GM19468 (cell line): ENCODE results near the gene KRTAP12-2.
"Not testable (repeated sequence)": the region's sequence is repeated elsewhere in the genome, so short reads cannot be mapped to it uniquely, and the experiment has no call there.

Experiments used
- ATAC-seq: cut with Tn5 transposase; IDR thresholded peaks from one replicate; pipeline ENCODE4 v1.9.1; 2021; ENCODE audit warnings: mild to moderate bottlenecking, moderate library complexity, moderate number of reproducible peaks; ENCODE audit not compliant: unreplicated experiment; ENCODE audit errors: extremely low read depth

KRTAP12-2 gene

DNA sequence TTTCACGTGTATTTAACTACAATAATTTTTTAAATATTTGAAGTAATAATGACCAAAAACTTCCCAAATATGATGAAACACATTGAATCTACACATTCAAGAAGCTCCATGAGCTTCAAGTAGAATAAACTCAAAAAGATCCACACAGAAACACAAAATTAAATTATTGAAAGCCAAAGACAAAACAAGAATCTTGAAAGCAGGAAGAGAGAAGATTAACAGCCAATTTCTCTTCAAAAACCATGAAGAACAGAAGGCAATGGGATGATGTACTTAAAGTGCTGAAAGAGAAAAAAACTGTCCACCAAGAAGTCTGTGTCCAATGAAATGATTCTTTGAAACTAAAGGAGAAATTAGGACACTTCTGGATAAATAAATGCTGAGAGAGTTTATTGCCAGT is 34.7 kb downstream of the KRTAP12-2 start:
- no peak for ATAC-seq

DNA sequence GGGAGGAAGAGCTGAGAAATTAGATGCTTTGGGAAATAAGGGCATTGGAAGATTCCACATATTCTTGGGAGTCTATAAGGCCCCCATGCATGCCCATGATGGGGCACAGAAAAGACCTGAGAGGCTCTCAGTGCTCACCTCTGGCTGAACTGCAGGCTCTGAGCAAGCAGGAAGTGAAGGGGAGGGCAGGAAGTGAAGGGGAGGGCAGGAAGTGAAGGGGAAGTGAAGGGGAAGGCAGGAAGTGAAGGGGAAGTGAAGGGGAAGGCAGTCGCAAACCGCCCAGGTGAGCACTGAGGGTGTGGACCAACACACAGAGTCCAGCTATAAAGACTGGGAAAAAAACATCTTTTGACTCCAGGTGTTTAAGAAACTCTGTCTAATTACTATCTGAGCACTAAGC is 36.3 kb downstream of the KRTAP12-2 start:
- no peak for ATAC-seq

DNA sequence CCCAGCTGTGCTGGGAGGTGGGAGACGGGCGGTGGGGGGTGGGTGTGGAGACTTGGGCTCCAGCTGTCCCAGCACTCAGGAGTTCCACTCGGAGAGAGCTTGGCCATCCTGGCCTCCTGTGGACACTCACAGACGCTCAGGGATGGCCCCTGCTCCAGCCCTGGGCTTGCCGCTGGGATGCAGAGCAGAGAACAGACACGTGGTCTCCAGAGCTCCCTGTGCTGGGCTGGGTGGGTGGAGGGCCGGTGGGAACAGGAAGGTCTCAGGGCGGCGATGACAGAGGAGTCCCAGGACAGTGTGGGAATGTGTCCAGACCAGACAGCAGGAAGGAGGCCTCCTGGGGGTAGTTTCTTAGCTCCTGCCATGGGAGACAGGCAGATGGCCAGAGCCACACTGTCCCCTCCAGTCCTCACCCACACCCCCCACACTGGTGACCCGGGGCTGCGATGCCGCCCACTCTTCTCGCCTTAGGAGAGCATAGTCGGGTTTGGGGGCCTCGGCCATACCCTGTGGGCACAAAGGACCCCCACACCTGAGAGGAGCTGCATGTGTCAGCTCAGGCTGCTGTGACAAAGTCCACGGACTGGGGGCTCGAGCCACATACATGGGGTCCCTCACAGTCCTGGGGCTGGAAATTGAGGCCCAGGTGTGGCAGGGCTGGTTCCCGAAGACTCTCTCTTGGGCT is 37.9 kb downstream of the KRTAP12-2 start:
- no peak for ATAC-seq

DNA sequence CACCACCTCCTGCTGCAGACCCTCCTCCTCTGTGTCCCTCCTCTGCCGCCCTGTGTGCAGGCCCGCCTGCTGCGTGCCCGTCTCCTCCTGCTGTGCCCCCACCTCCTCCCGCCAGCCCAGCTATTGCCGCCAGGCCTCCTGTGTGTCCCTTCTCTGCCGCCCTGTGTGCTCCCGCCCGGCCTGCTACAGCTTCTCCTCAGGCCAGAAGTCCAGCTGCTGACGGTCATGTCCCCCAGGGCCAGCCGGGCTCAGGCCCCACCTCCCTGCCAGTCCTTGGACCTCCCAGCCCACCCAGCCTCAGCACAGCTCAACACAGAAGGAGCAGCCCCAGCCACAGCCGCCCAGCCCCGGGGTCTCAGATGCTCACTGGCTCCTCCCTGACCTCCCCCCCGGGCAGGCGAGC is 38.9 kb downstream of the KRTAP12-2 start:
- ATAC-seq, result not testable (repeated sequence)

- ATAC-seq, result not testable (repeated sequence)
Observed at GRCh38 chr21:44627181-44627822, 39.4 kb downstream of the KRTAP12-2 start.

DNA sequence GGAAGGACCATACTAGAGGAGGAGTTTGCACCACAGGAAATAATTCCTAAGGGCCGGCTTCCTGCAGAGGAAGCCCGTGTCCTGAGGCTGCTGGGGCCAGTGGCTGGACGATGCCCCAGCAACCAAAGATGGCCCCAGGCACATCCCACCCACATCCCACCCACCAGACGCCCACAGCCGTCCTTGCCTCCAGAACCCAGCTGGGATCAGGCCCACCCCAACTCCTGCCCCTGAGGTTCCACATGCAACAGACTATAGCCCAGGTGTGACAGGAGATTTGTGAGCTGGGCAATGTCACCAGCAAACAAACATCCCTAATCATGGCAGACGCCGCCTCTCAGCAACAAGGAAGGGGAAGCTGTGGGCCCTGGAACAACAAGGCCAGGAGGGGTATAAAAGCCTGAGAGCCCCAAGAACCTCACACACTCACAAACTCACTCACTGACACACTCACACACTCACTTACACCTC is 40.0 kb downstream of the KRTAP12-2 start, which contains the start of gene KRTAP10-9:
KRTAP10-9 (plus strand) TSS at position 421 of the 471 bp plus-strand sequence. CDS start 79 bp downstream, outside the sequence.
- ATAC-seq, result no peak

DNA sequence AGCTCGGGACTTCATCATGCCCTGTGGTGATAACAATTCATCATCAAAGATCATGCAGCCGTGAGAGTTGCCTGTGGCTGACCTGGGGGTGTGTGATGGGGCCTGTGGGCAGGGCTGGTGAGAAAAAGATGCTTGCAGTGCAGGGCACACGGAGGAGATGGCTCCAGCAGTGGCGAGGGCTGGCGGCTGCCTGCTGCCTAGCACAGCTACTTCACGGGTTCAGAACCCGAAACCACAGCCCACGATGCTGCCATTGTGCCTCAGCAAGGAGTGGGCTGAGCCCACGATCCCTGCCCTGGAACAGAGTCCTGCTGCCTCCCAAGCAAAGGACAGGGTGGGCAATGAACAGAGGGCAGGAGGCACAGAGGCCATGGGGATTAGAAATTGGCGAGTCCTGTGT is 40.5 kb downstream of the KRTAP12-2 start:
- ATAC-seq, result no peak

GRCh38 chr21:44625756-44626155 is 41.0 kb downstream of the KRTAP12-2 start:
- no peak for ATAC-seq

GRCh38 chr21:44623575-44623974 is 43.2 kb downstream of the KRTAP12-2 start:
- ATAC-seq, result no peak

DNA sequence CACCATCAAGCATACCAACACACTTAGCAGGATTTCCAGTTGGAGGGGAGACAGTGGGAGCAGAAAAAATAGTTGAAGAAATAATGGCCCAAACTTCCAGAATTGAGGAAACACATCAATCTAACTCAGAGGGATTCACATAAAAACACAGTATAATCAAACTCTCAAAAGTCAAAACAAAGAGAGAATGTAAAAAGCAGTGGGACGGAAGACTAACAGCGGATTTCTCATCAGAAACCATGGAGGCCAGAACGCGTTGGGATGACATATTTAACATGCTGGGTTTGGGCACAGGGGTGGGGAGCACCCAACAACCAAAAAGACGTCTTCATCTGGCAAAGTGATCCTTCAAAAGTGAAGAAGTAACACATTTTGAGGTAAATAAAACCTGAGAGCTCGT is 46.8 kb downstream of the KRTAP12-2 start:
- no peak for ATAC-seq

DNA sequence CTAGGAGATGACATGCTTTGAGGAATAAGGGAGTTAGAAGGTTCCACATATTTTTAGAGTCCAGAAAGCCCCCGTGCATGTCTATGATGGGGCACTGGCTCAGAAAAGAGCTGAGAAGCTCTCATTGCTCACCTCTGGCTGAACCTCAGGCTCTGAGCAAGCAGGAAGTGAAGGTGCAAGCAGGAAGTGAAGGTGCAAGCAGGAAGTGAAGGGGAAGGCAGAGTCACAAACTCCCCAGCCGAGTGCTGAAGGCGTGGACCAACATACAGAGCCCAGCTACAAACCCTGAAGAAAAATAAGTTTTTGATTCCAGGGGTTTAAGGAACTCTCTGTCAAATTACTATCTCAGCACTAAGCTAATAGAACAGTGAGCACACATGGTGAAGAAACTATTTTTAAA is 47.8 kb downstream of the KRTAP12-2 start:
- no peak for ATAC-seq

GRCh38 chr21:44618504-44618903 is 48.2 kb downstream of the KRTAP12-2 start:
- no peak for ATAC-seq

- no peak for ATAC-seq
Observed at GRCh38 chr21:44617071-44617501, 49.6 kb downstream of the KRTAP12-2 start.

DNA sequence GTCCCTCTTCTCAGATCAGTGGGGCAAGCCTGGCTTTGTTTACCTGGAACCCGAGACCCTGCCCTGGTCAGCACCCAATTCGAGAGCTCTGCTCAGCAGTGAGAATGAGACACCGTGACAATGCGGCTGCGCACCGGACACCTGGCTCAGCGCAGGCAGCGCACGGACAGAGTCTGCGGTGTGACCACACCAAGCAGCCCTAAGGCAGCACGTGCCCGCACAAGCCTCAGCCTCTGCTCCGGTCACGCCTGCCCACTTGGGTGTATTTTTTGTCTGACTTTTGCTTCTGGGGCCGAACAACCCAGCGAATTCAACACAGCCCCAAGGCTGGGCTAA is 50.2 kb downstream of the KRTAP12-2 start:
- ATAC-seq, result no peak
